ENCODE measurements around the gene STARD9. TPM values are rescaled to one million over a fixed set of nuclear protein-coding genes. Genes with fewer than 3 reads are reported as not detected.

The STARD9 gene
- total and polyA plus RNA-seq, 2 of the 13 experiments (the other 11 are each of a cell fraction or from before 2014, with no cell fraction given): 5.3 to 7.5 TPM

DNA sequence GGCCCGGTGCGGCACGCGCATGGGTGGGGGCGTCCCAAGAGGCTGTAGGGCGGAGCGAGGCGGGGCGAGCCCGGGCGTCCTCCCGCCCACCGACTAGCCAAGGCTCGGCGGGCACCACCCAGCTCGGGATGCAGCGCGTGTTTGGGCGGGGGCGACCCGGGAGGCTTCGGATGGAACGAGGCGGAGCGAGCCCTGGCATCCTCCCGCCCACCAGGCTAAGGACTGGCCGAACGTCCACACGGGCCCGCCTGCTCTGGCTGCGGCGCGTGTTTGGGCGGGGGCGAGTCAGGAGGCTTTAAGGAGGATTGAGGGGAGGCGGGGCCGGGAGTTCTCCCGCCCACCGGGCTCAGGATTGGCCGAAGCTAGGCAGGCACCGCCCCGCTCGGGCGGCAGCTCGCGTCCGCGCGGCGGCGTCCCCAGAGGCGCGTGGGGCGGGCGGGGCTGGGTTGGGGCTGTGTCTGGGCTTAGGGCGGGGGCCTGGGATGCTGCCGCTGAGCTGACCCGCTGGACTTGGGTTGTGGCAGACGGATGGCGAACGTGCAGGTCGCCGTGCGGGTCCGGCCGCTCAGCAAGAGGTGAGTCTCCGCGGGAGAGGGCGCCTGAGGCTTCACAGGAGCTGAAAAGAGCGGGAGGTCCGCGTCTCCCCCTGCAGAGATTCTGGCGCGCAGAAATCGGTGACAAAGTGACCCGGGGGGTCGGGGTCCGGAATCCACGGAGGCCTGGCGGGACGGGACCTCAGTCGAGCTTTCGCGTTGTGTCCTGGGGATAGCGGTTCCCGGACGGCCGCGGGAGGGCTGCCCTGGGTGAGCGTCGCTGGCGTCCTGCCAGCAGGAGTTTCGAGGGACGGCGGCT is at the start of gene STARD9 (continued):
- TF ChIP-seq FOXA3 (CRISPR knock-in tag; IDR thresholded peaks at IDR 0.05) (no peak), ZNF281 (CRISPR knock-in tag; IDR thresholded peaks at IDR 0.05; ENCODE audit: borderline replicate concordance) (peak; percentile 36; the same call in 1 of the 2 replicates), NR2F6 (IDR thresholded peaks at IDR 0.05) (no peak), NR2F6 (CRISPR knock-in tag; IDR thresholded peaks at IDR 0.05) (no peak), REST (IDR thresholded peaks at IDR 0.05; ENCODE audit: borderline replicate concordance in 1 of 2, low read depth in 1 of 2, low read length in 2 of 2) (no peak), MZF1 (CRISPR knock-in tag; IDR thresholded peaks at IDR 0.05; ENCODE audit: borderline replicate concordance) (no peak), REXO4 (CRISPR knock-in tag; IDR thresholded peaks at IDR 0.05; ENCODE audit: borderline replicate concordance) (peak; percentile 80; the same call in 1 of the 2 replicates), FOXM1 (CRISPR knock-in tag; IDR thresholded peaks at IDR 0.05) (no peak), KMT2A (CRISPR knock-in tag; IDR thresholded peaks at IDR 0.05) (no peak; the same call in 1 of the 2 replicates), ZNF280D (CRISPR knock-in tag; IDR thresholded peaks at IDR 0.05) (no peak), POLR2AphosphoS5 (IDR thresholded peaks at IDR 0.05; ENCODE audit: low read depth, low read length) (peak; percentile 67), U2AF2 (IDR thresholded peaks at IDR 0.05; ENCODE audit: low read depth, low read length) (no peak), PTBP1 (IDR thresholded peaks at IDR 0.05; ENCODE audit: low read depth, low read length, poor library complexity, severe bottlenecking) (no peak), JUNB (CRISPR knock-in tag; IDR thresholded peaks at IDR 0.05; ENCODE audit: borderline replicate concordance) (no peak)
- TF ChIP-seq, protein P1, sequence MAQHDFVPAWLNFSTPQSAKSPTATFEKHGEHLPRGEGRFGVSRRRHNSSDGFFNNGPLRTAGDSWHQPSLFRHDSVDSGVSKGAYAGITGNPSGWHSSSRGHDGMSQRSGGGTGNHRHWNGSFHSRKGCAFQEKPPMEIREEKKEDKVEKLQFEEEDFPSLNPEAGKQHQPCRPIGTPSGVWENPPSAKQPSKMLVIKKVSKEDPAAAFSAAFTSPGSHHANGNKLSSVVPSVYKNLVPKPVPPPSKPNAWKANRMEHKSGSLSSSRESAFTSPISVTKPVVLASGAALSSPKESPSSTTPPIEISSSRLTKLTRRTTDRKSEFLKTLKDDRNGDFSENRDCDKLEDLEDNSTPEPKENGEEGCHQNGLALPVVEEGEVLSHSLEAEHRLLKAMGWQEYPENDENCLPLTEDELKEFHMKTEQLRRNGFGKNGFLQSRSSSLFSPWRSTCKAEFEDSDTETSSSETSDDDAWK (CRISPR knock-in tag; IDR thresholded peaks at IDR 0.05): no peak
- TF ChIP-seq, protein P2, sequence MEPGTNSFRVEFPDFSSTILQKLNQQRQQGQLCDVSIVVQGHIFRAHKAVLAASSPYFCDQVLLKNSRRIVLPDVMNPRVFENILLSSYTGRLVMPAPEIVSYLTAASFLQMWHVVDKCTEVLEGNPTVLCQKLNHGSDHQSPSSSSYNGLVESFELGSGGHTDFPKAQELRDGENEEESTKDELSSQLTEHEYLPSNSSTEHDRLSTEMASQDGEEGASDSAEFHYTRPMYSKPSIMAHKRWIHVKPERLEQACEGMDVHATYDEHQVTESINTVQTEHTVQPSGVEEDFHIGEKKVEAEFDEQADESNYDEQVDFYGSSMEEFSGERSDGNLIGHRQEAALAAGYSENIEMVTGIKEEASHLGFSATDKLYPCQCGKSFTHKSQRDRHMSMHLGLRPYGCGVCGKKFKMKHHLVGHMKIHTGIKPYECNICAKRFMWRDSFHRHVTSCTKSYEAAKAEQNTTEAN (CRISPR knock-in tag; conservative IDR thresholded peaks at IDR 0.05): peak; percentile 17
